Measurements from ENCODE around the gene PTTG2.

Gene PTTG2

GRCh38 chr4:37989398-37990260 is 29.4 kb downstream of the PTTG2 start:
- peak overlapping the region; percentile 6; the same call in 1 of the 2 replicates for H3K27ac ChIP-seq
- TF ChIP-seq ZFX (IDR thresholded peaks at IDR 0.05) (no peak), CTCF (conservative IDR thresholded peaks at IDR 0.05) (no peak)

GRCh38 chr4:37990731-37991245 is 30.6 kb downstream of the PTTG2 start:
- H3K27ac ChIP-seq = no peak overlapping the region
- TF ChIP-seq ZFX (IDR thresholded peaks at IDR 0.05) = no peak
- no peak for TF ChIP-seq CTCF (conservative IDR thresholded peaks at IDR 0.05)

DNA sequence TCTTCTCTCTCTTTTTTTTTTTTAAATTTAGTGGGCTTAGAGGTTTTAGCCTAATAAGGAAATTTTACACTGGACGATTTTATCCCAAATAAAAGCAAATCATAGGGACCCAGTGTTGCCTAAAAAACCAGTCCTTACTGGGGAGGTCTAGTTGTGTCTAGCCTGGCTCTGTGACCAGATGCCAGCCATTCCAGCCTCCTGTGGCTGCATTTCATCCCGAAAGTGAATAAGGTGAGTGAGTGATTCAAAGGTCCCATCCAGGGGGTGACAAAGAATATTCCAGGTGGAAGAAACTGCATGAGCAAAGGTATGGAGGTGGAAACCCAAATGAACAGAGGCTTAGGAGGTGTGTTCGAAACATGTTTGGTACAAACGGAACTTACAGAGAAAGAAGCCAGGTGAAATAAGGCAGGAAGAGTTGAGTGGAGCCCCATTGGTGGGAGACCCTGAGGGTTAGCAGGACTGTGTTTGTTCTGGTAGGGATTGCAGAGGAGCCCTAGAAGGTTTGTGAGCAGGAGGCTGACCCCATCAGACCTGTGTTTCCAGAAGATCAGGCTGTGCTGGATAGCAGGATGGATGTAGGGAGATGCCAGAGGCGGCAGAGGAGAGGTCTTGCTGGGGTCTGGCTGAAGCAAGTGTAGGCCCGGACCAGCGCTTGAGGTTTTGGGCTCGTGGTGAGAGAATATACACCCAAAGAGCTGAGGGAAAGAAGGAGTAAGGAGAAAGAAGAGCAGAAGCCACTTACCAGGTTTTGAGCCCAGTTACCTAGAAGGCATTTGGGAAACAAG is 31.6 kb downstream of the PTTG2 start:
- TF ChIP-seq CTCF (conservative IDR thresholded peaks at IDR 0.05) = no peak
- H3K27ac ChIP-seq = no peak overlapping the region

- no peak overlapping the region for H3K27ac ChIP-seq
- no peak for TF ChIP-seq CTCF (conservative IDR thresholded peaks at IDR 0.05)
- TF ChIP-seq ZFX (IDR thresholded peaks at IDR 0.05) = no peak
Measured at GRCh38 chr4:37993806-37994205, 33.6 kb downstream of the PTTG2 start.

DNA sequence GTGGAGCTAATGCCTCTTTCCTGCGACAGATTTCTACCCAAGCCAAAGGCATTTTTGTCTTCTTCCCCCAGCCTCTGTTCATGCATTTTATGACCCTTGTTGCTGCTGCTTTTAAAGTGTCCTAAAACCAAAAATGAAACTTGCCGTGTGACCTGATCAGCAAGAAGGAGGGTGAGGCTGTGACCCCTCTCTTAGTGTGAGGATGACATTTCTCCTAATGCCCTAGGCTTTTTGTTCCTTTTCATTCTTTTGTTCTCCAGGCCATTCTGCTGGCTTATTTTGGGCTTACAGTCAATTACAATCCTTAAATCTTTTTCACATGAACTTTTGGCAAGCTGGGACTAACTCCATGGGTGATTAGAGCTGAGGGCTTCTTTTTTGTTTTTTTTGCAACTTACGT is 34.4 kb downstream of the PTTG2 start:
- H3K27ac ChIP-seq = no peak overlapping the region
- no peak for TF ChIP-seq ZFX (IDR thresholded peaks at IDR 0.05)
- no peak for TF ChIP-seq CTCF (conservative IDR thresholded peaks at IDR 0.05)

DNA sequence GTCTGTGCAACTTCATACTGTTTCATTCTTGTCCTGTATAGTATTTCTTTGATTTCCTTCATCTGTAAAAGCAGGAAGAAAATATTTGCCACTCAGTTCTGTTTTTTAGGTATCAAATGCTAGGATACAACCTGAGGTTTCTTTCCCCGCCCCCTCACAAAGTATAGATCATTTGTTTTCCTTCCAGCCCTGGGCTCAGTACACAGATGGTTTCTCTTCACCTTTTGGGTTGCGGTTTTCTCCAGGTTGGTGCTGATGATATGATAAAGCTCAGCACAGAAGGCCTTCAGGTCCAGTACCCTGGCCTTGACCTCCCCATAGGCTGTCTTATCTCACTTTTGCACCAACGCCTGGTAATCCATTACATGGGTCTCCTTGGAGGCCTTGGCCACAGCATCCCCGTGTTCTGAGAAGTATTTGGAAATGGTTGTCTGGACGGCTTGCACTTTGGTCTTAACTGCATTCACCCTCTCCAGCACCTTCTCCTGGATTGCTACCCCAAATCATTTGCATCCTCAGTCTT is 35.2 kb downstream of the PTTG2 start:
- TF ChIP-seq ZFX (IDR thresholded peaks at IDR 0.05) = no peak
- H3K27ac ChIP-seq = no peak overlapping the region

DNA sequence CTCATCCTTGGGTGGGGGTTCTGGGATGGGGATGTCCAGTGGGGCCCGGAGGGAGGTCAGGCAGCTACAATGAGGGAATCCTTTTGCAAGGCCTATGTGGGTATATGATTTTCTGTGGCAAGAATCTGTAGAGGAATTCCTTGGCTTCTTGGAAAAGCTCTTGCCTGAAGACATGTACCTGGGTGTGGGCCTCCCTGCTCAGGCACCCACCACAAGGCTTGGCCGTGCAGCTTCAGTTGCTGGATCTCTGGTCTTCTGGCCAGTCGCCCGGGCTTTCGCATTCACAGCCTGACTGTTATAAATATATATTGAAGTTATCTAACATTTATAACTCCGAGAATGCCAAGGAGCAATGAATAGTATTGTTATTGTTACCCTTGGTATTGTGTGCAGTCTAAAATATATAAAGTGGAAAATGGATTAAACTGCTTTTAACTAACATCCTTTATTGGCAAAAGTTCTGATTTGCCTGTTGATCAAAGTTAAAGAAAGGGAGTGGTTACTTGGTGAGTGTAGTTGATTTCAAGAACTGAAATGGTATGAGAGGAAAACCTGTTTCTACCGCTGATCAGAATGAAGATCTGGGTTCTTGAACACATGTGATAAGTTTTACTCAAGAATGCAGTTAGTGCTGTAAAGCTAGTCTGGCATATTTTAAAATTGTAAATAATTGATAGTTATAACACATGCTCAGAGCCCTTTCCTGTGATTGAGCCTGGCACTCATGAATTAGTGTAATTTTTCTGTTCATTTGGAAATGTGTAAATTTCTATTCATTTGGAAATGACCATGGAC is 36.0 kb downstream of the PTTG2 start:
- TF ChIP-seq ZFX (IDR thresholded peaks at IDR 0.05) = no peak
- TF ChIP-seq CTCF (conservative IDR thresholded peaks at IDR 0.05) = no peak
- H3K27ac ChIP-seq = no peak overlapping the region

All from C4-2B (cell line).